Dedifferentiated amniotic fluid mesenchymal stem cell (primary cell): Measurements from ENCODE around the gene SEPTIN6.

Source experiments
- DNase-seq: peaks from one replicate; pipeline ENCODE4 v3.0.0-alpha.2; 2016; ENCODE audit errors: extremely low spot score

The SEPTIN6 gene

DNA sequence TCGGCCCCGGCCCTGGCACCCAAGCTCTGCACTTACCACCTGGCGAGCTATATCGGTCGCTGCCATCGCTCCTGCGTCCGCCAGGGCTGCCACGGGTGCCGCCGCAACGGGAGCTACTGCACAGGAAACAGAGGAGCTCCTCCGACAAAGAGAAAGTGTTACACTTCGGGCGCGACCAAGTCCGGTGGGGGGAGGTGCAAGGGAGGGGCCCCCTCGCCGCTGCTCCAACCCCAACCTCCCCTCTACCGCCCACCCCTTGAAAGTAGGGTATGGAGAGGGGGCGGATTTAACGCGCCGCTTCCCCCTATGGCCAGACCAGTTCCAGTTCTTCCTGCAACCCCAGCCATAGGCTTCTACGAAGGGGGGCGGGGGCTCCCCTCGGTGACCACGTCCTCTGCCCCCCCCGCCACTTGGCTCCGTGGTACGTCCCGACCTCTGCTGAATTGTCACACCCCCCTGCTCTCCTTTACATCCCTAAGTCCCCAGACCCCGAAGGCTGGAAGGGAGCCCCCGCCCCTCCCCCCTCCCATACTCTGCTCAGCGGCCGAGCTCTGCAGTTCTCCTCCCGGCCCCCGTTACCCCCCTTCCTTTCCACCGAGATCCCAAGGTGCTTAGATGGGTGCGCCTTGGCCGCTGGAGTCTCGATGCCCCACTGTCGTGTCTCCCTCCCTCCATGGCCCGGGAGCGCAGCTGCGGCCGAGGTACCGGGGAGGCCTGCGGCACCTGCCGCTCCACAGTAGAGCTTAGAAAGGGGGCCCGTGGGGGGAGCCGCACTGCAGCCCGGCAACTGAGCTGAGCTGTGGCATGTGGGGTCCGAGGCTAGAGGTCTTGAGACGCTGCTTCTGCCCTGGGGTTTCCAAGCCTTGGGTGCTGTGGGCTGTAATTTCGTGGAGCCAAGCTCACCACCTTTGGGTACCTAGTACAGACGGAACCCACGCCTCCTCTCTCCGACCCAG is at the start of gene SEPTIN6:
SEPTIN6 (minus strand) TSS at position 129 of the 956 bp plus-strand sequence; CDS start at position 66, 63 bp downstream.
- DNase-seq: peak; percentile 22

DNA sequence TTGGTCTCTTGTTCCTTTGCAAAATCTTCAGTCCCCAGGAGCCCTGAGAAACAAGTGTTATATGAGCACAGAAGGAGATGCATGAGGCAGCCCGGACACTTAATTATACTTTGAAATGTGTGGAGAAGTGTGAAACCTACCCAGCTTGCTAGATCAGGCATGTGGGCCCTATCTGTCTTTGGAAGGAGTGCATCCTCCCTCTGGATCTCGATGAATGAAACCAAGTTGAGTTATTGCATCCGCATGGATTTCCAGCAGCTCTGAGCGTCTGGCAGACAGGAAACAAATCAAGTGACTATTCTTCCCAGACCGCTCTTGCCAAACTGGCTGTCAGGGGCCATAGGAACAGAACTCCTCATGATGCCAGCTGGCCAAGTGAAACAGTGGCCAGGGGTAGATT is 45.8 kb upstream of the SEPTIN6 start:
- no peak for DNase-seq

DNA sequence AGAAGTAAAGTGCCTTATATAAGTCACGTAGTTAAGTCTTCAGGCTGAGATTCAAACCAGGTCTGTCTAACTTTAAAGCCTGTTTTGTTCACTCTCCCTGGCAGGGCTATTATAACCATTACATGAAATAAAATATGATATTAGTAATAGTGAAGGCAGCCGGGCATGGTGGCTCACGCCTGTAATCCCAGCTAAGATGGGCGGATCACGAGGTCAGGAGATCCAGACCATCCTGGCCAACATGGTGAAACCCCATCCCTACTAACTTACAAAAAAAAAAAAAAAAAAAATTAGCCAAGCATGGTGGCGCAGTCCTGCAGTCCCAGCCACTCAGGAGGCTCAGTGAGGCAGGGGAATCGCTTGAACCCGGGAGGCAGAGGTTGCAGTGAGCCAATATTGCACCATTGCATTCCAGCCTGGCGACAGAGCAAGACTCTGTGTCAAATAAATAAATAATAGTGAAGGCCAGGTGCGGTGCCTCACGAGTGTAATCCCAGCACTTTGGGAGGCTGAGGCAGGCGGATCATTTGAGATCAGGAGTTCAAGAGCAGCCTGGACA is 43.3 kb upstream of the SEPTIN6 start:
- no peak for DNase-seq

DNA sequence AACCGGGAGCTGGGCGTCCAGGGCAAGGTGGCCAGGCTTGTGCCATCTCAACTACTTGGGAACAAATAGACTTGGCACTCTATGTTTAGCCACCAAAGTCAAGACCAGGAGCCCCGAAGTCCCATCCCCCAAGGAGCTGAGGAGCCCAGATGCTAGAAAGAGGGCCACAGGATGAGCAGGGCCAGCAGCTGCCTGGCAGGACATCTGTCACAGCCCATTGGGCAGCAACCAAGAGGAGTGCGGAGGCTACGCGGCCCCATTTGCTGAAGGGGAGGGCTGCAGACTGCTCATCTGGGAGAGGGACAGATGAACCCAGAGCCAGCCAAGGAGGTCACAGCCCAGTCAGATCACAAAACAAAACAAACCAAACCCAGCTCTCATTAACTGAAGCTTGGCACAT is 42.5 kb upstream of the SEPTIN6 start:
- DNase-seq: no peak

DNA sequence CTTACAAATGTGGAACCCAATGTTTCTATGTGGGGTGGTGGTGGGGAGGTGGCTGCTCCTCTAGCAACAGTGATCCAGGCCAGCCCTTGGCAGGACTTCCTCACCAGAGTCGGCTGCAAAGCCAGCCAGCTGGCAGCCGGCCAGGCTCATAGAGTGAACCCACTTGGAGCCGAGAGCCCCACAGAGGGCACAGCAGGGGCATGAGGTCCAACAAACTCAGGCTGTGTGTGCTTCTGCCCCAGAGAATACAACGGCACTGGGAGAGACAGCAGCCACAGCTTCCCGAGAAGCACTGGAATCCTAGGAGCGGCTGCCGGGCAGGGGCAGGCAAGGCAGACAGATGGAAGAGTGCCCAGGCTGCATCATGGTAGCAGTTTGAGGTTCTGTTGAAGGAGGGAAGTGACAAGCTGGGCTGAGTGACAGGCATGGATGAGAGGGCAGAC is 42.0 kb upstream of the SEPTIN6 start:
- no peak for DNase-seq

DNA sequence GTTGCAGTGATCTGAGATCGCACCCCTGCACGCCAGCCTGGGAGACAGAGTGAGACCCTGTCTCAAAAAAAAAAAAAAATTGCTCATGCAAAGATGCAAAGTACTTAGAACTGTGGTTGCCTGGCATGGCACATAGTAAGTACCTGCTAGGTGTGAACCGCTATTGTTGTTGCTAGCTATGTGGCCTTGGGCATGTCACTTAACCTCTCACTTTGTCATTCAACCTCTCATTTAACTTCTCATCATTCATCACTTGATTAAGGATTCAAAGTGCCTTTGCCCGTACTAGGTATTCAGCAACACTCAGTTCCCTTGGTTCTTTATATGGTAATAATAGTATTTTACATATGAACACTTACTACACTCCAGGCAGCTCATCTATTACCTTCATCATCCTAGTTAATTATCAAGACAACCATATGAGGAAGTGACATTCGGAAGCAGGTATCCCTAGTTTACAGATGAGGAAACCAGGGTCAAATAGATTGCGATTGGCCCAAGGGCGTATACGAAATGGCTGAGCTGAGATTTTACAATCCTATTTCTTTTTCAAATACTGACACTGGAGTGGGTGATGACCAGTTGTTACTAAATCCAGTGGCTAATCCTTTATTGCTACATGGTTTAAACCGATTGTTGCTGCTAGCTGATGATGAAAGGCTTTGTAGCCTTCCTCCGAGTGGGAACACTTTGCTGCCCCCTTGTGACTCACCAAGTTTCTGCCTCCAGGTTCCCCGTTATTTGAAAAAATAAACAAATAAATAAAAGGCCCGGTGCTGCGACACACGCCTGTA is 36.6 kb upstream of the SEPTIN6 start:
- DNase-seq: peak; percentile 59

DNA sequence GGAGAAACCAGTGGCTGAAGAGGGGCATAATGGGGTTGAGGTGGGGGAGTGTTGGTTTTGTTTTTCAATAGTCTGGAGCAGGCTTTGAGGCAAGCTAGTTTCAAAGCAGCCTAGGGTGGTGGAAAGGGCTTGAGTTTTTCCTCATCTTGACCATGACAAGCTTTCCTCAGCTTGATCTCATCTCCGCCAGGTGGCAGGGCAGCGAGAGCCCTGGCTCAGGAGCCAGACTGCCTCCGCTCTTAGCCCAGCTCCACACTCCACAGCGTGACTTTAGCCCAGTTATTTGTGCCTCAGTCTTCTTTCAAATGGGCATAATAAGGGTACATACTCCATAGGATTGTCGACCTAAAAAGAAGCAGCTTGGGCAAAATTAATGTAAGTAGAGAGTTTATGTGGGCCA is 35.5 kb upstream of the SEPTIN6 start:
- DNase-seq: no peak

DNA sequence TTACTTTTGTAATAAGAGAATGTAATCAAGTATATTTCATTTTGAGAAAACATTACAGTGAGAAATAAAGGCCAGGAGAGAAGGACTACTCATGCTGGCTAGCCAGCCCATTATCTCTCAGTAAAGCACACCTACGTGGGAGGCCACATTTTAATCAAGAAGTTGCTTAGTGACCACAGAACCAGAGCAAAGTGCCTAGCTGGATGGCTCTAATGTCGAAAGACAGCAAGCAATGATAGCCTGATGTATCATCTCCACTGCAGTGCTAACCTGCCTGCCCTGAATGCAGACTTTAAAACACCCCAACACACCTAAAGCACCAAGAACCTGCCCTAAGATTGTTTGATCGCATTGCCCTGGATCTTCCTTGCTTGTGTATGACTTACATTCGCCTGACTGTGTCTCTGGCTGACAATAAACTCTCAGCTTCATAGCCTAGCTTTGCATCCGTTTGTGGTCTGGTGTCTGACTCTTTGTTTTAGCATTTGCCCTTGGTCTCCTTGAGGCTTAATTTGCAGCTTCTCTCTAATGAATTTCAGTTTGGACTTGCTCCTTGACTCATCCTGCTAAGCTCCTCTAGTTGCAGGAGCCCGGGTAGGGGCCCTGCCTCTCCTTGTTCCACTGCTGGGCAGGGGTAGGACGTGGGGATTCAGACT is 34.1 kb upstream of the SEPTIN6 start:
- DNase-seq: no peak

DNA sequence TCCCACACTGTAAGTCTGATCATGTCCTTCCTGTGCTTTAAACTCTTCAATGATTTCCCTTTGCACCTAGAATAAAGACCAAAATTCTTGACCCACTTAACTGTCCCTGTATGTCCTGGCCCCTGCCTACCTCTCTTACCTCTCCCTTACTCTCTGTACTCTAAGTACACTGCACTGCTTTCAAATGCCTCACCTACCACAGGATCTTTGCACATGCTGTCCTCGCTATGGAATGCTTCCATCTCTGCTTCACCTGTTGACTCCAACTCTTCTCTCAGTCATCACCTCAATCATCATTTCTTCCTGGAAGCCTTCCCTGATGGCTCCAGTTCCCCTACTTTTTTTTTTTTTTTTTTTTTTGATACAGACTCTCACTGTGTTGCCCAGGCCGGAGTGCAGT is 29.0 kb upstream of the SEPTIN6 start:
- no peak for DNase-seq

DNA sequence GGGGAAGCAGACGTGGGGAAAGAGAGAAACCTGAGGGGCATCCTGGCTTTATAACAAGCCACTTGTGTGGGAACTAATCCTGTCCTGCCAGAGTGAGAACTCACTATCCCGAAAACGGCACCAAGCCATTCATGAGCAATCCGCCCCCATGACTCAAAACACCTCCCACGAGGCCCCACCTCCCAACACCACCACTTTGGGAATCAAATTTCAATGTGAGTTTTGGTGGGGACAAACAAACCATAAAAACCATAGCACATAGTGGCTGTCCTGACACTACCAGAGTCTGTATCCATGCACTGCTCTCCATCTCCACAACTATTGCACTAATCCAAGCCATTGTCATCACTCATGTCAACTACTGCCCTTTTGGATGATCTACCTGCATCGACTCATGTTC is 28.5 kb upstream of the SEPTIN6 start:
- DNase-seq: no peak

DNA sequence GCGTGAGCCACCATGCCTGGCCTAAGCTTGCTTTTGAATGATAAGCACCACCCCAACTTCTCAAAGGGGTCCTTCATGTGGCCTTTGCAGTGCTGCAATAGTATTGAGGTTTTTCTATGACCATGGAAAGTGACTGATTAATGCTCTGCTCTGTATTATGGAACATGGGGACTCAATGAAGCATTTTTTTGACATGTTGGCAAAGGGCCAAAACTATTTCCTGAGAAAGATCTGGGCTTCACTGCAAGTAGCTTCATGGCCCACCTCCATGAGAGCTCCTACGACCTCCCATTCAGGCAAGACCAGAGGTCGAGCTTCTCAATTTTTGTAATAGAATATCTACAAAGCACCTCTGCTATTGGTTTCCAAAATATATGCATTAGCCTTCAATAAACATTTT is 16.7 kb upstream of the SEPTIN6 start:
- no peak for DNase-seq

DNA sequence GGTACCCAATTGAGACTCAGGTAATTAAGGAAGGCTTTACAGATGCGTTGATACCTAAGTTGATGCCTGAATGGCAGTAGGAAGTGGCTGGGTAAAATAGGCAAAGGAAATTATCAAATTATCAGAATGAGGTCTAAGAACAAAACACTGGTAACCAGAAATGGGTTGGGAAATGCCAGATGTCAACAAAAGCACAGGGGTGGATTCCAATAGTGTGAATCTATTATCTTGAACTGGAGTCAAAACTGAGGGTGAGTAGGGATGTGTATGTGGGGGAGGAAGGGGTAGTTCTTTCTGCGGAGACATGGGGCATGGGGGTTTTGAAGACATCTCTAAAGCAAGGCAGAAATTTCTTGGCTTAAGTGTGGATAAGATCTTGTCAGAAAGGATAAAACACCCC is 16.0 kb upstream of the SEPTIN6 start:
- DNase-seq: no peak

DNA sequence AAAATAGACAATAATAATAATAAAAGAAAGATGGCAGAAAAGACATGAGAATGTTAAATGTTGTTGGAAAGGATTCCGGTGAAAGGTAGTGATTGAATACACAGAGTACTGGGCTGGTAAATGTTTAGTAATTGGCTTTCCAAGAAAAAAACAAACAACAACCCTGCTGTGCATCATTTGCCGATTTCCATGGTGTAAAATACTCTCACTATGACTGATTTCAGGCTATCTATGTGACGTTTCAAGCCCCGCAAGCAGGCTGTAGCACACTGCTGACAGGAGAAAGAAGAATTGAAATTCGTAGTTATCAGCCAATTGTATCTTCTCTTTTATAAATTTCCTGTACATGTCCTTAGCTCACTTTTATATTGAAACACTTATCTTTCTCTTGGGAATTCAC is 13.6 kb upstream of the SEPTIN6 start:
- DNase-seq: no peak

DNA sequence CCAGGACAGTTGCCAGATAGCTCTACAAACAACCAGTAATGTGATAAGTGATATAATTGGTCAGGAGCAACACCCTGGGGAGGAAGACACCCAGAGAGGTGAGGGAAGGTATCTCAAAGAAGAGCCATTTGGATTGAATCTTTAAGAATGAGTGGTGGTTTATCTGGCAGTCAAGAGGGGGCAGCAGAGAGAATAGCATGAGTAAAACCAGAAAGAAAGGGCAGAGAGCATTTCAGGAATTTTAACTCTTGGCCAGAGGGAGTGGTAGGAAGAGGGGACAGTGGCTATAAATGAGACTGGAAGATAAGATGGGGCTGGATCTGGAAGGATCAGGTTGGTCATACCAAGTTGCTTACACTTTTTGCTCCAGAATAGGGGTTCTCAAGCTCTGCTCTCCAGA is 5.9 kb upstream of the SEPTIN6 start:
- peak; percentile 66 for DNase-seq

DNA sequence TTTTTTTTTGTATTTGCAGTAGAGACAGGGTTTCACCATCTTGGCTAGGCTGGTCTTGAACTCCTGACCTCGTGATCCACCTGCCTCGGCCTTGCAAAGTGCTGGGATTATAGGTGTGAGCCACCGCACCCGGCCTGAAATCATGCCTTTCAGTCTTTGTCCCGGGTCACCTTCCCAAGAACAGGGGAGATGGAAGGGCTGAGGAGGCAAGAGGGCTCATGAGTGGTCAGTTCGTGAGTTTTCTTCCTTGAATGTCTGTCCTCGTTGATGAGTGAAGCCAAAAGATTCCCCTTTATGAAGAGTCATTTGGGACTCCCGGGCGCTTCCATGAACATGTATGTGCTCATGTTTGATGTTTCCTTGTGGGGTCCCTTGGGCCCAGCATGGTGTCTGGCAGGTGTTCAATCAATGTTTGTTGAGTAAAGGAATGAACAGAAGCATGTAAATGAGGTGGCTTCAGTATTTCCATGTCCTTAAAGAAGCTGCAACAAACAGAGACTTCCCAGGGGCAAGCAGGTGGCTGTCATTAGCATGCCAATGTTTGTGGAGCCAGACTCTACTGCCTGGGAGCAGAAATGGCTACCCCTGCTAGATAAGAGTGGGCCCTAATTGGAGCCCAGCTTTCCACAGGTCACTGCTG is 3.4 kb upstream of the SEPTIN6 start:
- no peak for DNase-seq

DNA sequence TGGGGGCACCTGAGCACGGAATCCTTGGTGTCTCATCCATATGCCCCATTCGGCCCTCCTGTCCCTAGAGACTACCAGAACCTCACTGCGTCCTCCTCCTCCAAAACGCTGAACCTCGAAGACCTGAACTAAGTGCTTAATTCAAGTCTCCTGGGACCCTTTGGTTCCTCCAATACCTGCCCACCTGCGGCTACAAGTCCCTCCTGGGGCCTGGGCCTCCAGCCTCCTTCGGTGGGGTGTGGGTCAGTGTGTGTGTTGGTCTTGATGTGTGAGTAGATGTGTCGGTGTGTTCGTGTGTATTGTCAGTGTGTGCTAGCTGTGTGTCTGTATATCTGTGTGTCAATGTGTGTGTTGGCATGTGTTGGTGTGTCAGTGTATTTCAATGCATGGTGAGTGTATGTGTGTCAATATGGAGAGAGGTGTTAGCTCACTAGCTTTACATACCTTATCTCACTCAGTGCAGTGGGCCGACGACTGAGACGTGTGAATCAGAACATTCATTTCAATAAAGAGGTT is 2.6 kb upstream of the SEPTIN6 start:
- no peak for DNase-seq

DNA sequence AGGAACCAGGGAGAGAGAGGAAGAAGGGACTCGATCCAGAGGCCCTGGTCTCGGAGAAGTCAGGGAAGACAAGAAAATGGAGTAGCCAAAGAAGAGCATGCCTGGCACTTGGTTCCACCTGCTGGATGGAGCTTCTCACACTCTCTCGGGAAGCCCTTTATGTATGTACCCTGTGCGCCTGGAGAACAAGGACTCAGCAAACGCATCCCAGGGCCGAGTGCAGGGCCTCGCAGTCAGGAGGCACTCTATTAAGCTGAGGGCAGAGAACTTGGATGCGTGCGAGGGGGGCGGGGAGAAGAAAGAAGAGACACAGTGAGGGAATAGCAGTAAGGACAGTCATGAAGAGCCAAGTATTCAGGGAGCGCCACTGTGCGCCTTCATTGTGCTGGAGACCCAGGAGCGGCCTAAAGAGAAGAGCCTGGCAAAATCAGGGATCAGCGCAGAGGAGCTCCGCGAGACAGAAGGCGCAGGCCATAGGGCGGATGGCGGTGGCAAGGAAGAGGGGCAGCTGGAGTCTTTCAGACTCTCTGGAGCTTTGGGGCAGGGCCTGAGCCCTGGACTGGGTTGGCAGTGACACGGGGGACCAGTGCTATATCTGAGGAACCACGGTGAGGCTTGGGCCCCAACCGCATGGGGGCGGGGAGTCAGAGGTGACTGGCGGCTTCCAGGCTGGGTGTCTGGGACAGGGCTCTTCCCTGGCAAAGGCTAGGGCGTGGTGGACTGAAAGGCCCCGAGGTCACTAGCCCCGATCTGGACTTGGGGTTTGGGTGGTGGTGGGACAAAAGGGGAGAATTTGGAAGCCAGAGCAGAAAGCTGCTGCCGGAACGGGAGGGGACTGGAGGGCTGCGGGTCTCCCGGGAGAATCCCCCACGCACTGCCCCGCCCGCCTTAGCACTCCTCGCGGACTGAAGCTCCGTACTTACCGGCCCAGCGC is 1.9 kb upstream of the SEPTIN6 start:
- no peak for DNase-seq

DNA sequence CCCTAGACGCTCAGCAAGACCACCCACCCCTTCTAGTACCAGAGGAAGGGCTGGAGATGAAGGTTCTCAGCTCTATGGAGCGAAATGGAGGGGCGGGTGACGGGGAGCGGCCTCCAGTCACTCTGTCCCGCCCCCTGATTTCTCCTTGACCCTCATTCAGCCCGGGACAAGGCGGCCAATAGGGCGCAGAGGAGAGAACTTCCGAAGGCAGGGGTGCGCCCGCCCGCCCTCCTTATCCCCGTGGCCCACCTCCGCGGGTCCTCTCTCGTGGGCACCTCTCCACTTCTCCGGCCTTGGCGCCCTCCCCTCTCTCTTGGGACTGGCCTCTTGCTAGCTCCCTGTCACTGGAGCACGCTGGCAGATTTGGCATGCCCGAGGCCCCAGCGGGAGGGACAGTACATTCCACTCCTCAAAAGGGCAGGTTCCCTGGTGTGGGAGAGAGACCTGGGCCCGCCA is 1.1 kb upstream of the SEPTIN6 start:
- DNase-seq: no peak

DNA sequence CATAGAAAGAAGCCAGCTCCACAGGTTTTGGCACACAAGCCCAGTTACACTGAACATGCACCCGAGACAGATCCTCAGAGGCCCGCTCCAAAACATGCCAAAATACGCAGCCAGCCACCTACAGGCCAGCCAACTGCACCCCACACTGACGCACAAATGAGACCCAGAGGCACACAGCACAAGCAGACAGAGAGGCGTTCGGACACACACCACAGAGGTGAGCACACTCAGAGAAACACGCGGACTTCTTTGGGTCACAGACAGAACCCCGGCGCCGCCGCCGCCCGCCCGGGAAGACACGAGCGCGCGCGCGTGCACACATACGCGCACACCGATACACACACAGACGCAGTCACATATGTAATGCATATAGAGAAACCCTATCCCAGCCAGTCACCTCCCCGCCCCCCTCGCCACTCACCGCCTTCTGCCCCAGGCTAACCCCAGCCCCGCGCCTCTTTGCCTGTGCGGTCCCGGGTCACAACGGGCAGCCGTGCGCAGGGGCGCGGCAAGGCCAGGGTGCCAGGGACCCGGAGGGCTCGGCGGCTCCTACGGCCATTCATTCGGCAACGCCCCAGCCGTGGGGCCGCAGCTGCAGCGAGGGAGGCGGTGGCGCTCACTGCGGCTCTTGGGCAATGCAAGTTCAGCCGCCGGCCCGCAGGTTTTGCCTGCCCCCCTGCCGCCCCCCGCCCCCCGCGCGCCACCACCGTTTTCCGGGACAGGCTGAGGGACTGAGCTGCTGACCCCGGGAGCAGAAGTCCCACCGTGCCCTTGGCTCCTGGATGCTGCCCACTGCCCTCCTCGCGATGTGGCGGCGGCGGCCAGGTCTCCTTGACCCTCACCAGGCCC is 553 bp downstream of the SEPTIN6 start:
- DNase-seq: no peak
